Measurements from ENCODE around the gene ELP2.

The ELP2 gene

GRCh38 chr18:36143391-36143790 is 13.7 kb downstream of the ELP2 start:
- no peak for DNase-seq (ENCODE audit: low read depth)
- TF ChIP-seq, protein P1, sequence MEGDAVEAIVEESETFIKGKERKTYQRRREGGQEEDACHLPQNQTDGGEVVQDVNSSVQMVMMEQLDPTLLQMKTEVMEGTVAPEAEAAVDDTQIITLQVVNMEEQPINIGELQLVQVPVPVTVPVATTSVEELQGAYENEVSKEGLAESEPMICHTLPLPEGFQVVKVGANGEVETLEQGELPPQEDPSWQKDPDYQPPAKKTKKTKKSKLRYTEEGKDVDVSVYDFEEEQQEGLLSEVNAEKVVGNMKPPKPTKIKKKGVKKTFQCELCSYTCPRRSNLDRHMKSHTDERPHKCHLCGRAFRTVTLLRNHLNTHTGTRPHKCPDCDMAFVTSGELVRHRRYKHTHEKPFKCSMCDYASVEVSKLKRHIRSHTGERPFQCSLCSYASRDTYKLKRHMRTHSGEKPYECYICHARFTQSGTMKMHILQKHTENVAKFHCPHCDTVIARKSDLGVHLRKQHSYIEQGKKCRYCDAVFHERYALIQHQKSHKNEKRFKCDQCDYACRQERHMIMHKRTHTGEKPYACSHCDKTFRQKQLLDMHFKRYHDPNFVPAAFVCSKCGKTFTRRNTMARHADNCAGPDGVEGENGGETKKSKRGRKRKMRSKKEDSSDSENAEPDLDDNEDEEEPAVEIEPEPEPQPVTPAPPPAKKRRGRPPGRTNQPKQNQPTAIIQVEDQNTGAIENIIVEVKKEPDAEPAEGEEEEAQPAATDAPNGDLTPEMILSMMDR (conservative IDR thresholded peaks at IDR 0.05; ENCODE audit: low read length) = no peak
- no peak overlapping the region for H3K4me3 ChIP-seq (ENCODE audit: low read length)

DNA sequence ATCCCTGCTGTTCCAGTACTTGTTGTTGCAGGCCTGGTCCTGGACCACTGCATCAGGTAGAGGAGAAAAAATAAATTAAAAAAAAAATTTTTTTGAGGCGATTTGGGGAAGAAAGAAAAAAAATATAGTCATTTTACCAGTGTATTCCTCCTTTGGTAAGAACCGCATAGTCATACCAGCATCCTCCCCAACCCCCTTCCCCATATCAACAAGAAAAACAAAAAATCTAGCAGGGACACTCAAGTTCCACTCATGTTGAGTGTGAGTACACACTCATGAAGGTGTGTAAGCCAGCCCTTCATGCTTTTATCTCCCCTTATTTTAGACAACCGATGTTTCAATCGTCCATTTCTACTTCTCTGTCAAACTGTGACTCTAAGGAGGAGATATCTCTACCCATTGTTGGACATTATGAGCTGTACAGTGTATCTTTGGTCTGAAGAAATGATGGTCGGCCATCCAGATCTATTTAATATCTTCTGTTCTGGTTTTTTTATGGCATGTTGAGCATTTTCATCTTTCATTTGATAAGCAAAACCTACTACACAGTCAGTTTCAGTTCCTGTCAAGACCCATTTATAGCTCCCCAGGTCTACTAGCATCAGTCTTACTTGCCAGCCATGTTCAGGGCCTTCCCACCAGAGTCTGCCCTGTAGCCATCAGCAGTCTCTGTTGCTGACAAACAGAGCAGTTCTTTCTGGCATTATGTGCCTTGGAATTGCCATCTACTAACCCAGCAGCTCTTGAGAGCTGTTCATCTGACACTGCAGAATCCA is 20.0 kb downstream of the ELP2 start:
- TF ChIP-seq, protein P1 (conservative IDR thresholded peaks at IDR 0.05; ENCODE audit: low read length) = no peak
- no peak overlapping the region for H3K4me3 ChIP-seq (ENCODE audit: low read length)
- no peak for DNase-seq (ENCODE audit: low read depth)

DNA sequence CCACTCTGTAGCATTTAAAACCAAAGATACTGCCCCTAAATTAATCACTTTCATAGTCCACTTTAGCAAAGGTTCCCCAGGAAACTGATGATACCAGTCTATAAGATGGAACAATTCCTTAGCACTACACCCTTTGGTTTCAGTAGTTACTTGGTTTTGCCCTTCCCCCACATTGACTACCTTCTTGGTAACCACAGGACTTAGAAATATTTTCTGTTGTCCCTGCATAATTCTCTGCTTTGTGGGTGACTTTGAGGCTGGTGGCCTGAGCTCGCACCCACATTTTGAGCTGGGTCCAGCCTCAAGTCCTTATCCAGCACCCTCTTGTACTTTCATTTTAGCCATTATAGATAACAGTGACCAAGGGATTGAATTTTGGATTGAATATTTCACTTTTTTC is 23.1 kb downstream of the ELP2 start:
- TF ChIP-seq, protein P1 (conservative IDR thresholded peaks at IDR 0.05; ENCODE audit: low read length) = no peak
- peak overlapping the region; percentile 3; the same call in 1 of the 2 replicates for H3K4me3 ChIP-seq (ENCODE audit: low read length)
- peak; percentile 44 for DNase-seq (ENCODE audit: low read depth)

DNA sequence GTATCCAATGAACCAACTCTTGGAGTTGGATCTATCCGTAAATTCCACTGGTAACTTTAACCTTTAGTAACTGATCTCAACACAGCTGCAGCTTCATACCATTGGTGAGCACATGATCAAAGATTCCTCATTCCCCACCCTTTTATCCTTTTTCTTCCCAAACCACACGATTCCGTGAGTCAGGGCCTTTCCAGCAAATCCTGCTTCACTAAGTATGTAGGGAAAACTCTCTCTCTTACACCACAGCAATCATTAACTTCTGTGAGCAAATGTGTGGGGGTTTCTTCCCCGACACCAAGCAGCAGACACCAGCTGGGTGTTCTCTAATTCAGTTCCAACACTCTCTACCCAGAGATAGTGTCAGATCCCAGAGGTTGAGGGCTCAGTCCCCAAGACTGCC is 23.5 kb downstream of the ELP2 start:
- TF ChIP-seq, protein P1 (conservative IDR thresholded peaks at IDR 0.05; ENCODE audit: low read length) = no peak
- DNase-seq (ENCODE audit: low read depth) = peak; percentile 96
- H3K4me3 ChIP-seq (ENCODE audit: low read length) = peak overlapping the region; percentile 3; the same call in 1 of the 2 replicates

DNA sequence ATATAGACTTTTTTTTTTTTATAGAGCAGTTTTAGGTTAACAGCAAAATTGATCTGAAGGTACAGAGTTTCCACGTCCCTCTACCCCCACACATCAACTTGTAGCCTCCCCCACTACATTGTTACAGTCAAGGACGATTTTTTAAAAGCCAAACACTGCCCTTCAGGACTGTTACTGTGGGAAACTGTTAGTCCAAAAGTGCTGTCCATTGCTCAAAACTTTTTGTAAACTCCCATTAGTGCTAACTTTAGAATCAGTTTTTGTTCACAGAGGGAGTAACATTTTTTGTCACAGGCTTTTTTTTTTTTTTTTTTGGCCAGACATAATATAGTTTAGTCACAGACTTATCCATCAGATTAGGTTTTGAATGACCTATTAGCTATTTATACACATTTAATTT is 24.1 kb downstream of the ELP2 start:
- H3K4me3 ChIP-seq (ENCODE audit: low read length) = no peak overlapping the region
- TF ChIP-seq, protein P1 (conservative IDR thresholded peaks at IDR 0.05; ENCODE audit: low read length) = no peak
- DNase-seq (ENCODE audit: low read depth) = peak; percentile 35

DNA sequence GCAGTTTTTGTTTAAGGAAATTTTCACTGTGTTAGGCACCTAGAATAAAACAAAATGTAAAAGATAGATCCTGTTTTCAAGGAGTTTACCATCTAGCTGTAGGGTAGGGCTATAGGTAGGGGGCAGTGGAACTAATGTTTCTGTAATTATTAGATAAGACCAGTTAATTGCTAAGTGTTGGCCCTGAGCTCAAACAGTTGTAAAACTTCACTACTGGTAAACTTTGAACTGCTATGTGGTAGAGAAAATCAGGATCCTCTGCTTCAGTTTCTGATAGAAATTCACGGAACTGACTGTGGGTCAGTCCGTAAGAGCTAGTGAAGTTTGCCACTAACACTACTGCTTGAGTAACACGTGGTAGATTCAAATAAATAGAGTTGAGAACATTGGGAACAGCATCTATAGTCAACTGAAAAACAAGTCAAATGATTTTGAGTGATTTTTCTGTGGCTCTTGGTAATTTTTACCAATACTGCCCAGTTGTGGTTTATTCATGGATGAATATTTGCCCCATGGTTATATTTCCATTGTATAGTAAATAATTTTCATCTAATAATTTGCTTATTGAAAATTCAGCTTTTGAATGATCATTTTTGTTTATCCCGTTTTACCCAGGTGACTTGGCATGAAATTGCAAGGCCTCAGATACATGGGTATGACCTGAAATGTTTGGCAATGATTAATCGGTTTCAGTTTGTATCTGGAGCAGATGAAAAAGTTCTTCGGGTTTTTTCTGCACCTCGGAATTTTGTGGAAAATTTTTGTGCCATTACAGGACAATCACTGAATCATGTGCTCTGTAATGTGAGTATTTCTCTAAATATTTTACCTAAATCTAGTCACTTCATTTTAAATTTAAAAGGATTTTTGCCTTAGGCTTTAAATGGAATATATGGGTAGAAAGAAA is 26.4 kb downstream of the ELP2 start:
- no peak overlapping the region for H3K4me3 ChIP-seq (ENCODE audit: low read length)
- DNase-seq (ENCODE audit: low read depth) = peak; percentile 29
- TF ChIP-seq, protein P1 (conservative IDR thresholded peaks at IDR 0.05; ENCODE audit: low read length) = no peak

Data from AG10803 (cell line).